NCI-H1417 (cell line): Measurements from ENCODE around the gene HPS5.

Experiments
- DNase-seq, 3 experiments: peaks; one replicate each; lab custom pipeline; 2025; lab: John Stamatoyannopoulos, UW

The HPS5 gene

DNA sequence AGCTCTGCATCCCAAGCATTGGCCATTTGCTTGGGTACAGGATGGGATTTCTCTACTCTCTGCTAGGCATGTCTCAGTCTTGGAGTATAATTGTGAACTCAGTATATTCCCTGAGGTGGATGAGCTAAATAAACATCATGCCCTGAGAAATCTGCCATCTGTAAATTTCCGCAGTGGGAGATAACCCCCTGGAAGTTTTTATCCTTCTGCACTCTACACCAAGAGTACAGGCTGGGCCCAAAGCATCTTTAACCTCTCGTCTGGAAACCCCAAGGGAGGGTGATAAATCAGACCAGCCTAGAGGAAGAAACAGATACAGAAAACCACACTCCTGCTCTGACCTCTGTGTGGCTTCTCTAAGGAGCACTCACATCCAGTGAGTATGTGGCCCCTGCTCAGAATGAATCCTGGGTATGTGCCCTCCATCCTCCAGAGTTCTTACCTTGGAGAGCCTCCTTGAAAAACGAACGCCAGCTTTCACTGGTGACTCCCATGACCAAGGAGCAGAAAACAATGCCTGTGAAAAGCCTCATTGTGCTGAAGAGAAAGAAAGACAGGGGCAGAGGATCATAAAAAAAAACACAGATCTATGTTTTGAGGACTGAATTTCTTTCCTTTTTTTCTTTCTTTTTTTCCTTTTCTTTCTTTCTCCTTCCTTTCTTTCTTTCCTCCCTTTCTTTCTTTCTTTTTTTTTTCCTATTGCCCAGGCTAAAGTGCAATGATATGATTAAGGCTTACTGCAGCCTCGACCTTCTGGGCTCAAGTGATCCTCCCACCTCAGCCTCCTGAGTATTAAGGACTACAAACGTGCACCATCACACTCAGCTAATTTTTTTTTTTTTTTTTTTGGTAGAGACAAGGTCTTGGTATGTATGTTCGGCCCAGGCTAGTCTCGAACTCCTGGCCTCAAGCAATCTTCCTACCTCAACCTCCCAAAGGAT lies 86.3 kb downstream of the HPS5 start:
- peak in 1 of 3 experiments; percentile 52 for DNase-seq

DNA sequence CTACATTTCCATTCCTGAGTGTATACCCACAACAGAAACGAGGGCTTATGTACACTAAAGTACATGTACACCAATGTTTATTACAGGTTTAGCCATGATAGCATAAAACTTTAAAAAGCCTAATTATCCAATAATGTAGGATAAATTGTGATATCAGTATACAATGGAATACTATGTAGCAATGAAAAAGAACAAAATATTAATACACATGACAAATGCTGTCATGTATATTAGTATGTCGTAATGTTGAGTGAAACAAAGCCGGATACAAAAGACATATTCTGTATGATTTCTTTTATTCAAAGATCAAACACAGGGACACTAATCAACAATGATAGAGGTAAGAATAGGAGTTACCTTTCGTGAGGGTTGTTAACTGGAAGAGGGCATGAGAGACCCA lies 88.0 kb downstream of the HPS5 start:
- no peak for DNase-seq

DNA sequence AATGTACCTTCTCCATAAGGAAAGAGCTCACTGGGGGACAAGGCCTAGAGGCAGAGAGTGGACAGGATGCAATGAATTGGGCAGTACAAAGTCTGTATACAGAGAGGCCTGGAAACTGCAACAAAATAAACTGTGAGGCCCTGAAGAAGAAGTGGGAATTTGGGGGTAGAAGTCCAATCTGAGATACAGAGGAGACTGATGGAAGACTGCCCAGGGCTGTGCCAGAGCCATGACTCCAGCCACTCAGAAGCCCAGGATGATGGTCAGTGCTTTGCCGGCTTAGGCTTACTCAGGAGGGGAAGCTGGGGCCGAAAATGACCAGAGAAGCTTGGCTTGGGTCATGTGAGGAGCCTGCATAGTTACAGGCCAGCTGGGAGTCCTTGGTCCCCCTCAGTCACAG lies 91.1 kb downstream of the HPS5 start:
- no peak for DNase-seq

GRCh38 chr11:18229501-18229900 lies 92.4 kb downstream of the HPS5 start:
- no peak for DNase-seq
